GM12878 (cell line): ENCODE data around the gene PNMT. TPM values are rescaled to one million over a fixed set of nuclear protein-coding genes. Genes with fewer than 3 reads are reported as not detected.

Source experiments
- CUX1 ChIP-seq: IDR thresholded peaks from 2 replicates; pipeline ENCODE4 v1.6.1; 2012; ENCODE audit warnings: improper control_type of control experiment, low read depth, low read length; ENCODE audit not compliant: insufficient replicate concordance
- EZH2 ChIP-seq: IDR thresholded peaks from 2 replicates; pipeline ENCODE4 v1.6.1; 2012; ENCODE audit warnings: low read depth, mild to moderate bottlenecking, control low read depth, inconsistent platforms, low read length, borderline replicate concordance; ENCODE audit not compliant: control insufficient read depth
- HDAC6 ChIP-seq: fragments of 200-600 bp; sonication (generic); IDR thresholded peaks from one replicate; pipeline ENCODE4 v1.8.0; 2017; ENCODE audit warnings: antibody characterized with exemption; ENCODE audit not compliant: unreplicated experiment
- HDGF ChIP-seq: fragments of 450-650 bp; IDR thresholded peaks from 2 replicates; pipeline ENCODE4 v1.6.1; 2016; ENCODE audit warnings: antibody characterized with exemption
- IKZF2 ChIP-seq, 2 experiments: fragments of 450-650 bp; IDR thresholded peaks; 2 replicates each; pipeline ENCODE4 v1.6.1; 2017; ENCODE audit warnings: mild to moderate bottlenecking in 2 of 2, moderate library complexity in 2 of 2
- IRF3 ChIP-seq: fragments of 450-650 bp; IDR thresholded peaks from 2 replicates; pipeline ENCODE4 v1.6.1; 2014; ENCODE audit warnings: mild to moderate bottlenecking
- JUNB ChIP-seq: IDR thresholded peaks from 2 replicates; pipeline ENCODE4 v1.6.1; 2016; ENCODE audit warnings: antibody characterized with exemption, mild to moderate bottlenecking
- KLF5 ChIP-seq: fragments of 450-650 bp; IDR thresholded peaks from 2 replicates; pipeline ENCODE4 v1.6.1; 2014; ENCODE audit warnings: mild to moderate bottlenecking; ENCODE audit not compliant: partially characterized antibody
- MTA2 ChIP-seq: fragments of 450-650 bp; IDR thresholded peaks from 2 replicates; pipeline ENCODE4 v1.6.1; 2016; ENCODE audit warnings: low read depth, mild to moderate bottlenecking, moderate library complexity
- MYC ChIP-seq: IDR thresholded peaks from 2 replicates; pipeline ENCODE4 v1.6.1; 2011; ENCODE audit warnings: mild to moderate bottlenecking, low read length, moderate library complexity, inconsistent platforms; ENCODE audit not compliant: insufficient read depth, insufficient replicate concordance, insufficient read length, severe bottlenecking
- SMAD5 ChIP-seq: IDR thresholded peaks from 2 replicates; pipeline ENCODE4 v1.6.1; 2016; ENCODE audit warnings: antibody characterized with exemption, low read depth
- TARDBP ChIP-seq: IDR thresholded peaks from 2 replicates; pipeline ENCODE4 v1.6.1; 2016; ENCODE audit warnings: borderline replicate concordance
- TCF3 ChIP-seq: IDR thresholded peaks from 2 replicates; pipeline ENCODE4 v1.6.1; 2012; ENCODE audit warnings: low read depth, mild to moderate bottlenecking, low read length, borderline replicate concordance; ENCODE audit not compliant: insufficient read depth
- YBX1 ChIP-seq: fragments of 450-650 bp; IDR thresholded peaks from 2 replicates; pipeline ENCODE4 v1.6.1; 2016; ENCODE audit warnings: antibody characterized with exemption
- ZNF384 ChIP-seq: IDR thresholded peaks from 2 replicates; pipeline ENCODE4 v1.6.1; 2012; ENCODE audit warnings: low read depth, mild to moderate bottlenecking, low read length, improper control_type of control experiment, borderline replicate concordance
- ZNF687 ChIP-seq: fragments of 450-650 bp; IDR thresholded peaks from 2 replicates; pipeline ENCODE4 v1.6.1; 2017; ENCODE audit warnings: mild to moderate bottlenecking, moderate library complexity
- polyA plus RNA-seq, 11 experiments: library from polyadenylated mRNA; depleted of rRNA in 4 of 11; unstranded in 6 of 11; stranded (reverse) in 5 of 11; fragments of >200 nt; fragmentation: Nextera tagmentation in 4 of 11; fragmentation: Illumina TruSeq in 1 of 11; extraction: Ambion mirVana in 4 of 11; extraction: Trizol in 1 of 11; gene quantifications; 1 replicate in 1 of 11; 2 replicates in 10 of 11; pipeline versions ENCODE4 v1.2.1 to v1.2.3, GENCODE V29; 2011 to 2016; ENCODE audit warnings: inconsistent platforms in 2 of 11, missing spikeins in 2 of 11, low read depth in 1 of 11
- total RNA-seq, 4 experiments: library from RNA; depleted of rRNA in 3 of 4; stranded (reverse); fragments of >200 nt in 3 of 4; fragmentation: Illumina TruSeq in 1 of 4; extraction: Trizol in 1 of 4; gene quantifications; 2 replicates each; pipeline versions ENCODE4 v1.2.1 to v1.2.3, GENCODE V29; 2013 to 2021

PNMT gene
- total and polyA plus RNA-seq, 10 of the 15 experiments (the other 5 are each of a cell fraction or from before 2014, with no cell fraction given), result not detected

GRCh38 chr17:39667945-39668924 lies at the start of gene PNMT (continued):
- TF ChIP-seq CUX1 (no peak), HDAC6 (no peak), IRF3 (no peak), KLF5 (no peak), MTA2 (no peak), HDGF (peak; percentile 54; the same call in 1 of the 2 replicates), JUNB (no peak), TCF3 (no peak), MYC (no peak), TARDBP (no peak), EZH2 (no peak), ZNF687 (peak; percentile 70), YBX1 (no peak), ZNF384 (no peak), IKZF2 (IDR thresholded peaks at IDR 0.05) (no peak), SMAD5 (no peak)
